Suppressor macrophage treated with lipopolysaccharide for 4 hours (primary cell): Measurements from ENCODE around the gene FSCN2.

Experiments
- DNase-seq: peaks from one replicate; pipeline ENCODE4 v3.0.0-alpha.2; 2020

FSCN2 gene

DNA sequence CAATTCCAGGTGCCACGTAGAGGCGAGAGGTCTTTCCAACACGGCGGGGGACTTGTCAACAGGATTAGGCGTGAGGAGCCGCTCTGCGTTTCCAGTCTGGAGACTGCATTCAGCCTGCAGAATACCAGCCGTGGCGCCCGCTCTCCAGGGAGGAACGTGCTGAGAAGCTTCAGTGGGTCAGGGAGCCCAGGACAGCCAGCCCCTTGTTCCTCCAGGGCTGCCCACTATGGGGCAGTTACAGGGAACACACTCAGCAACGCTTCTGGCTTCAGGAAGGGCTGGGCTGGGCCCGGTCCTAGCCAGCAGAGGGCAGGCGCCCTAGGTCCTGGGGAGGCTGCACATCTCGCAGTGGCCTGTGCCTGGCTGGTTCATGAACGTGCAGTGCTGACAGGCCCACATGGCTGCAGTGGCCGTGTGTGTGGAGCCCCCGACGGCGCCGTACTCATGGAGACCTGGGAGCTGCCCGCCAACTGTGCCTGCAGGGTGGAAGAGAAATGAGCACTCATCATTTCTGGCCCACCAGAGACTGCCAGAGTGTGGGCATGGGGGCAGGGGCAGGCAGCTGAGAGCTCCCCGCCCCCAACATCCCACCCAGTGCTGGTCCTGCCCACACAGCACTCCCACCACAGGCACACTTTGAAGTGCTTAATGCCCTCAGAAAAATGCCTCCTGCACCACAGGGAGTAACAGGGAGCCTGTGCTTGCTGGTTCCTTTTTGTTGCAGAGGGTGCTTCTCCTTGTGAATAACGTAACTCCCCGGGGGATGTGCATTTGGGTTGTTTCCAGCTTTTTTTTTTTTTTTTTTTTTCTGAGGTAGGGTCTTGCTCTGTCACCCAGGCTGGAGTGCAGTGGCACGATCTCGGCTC, 31.0 kb downstream of the FSCN2 start:
- no peak for DNase-seq

- DNase-seq, result peak; percentile 22
These were observed 33.3 kb downstream of the FSCN2 start for GRCh38 chr17:81561494-81561885.

DNA sequence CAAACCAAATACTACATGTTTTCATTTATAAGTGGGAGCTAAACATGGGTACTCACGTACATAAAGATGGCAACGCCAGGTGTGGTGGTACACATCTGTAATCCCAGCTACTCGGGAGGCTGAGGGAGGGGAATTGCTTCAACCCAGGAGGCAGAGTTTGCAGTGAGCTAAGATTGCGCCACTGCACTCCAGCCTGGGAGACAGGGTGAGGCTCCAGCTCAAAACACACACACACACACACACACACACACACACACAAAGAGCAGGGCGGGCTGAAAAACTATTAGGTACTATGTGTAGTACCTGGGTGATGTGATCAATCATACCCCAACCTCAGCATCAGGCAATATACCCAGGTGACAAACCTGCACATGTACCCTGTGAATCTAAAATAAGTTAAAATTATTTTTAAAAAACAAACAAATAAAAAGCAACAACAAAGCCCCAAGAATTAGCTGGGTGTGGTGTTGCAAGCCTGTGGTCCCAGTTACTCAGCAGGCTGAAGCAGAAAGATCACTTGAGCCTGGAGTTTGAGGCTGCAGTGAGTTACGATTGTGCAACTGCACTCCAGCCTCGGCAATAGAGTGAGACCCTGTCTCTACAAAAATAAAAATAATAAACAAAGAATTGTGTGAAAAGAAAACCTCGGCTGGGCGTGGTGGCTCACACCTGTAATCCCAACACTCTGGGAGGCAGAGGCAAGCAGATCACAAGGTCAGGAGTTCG, 35.8 kb downstream of the FSCN2 start:
- peak; percentile 49 for DNase-seq

DNA sequence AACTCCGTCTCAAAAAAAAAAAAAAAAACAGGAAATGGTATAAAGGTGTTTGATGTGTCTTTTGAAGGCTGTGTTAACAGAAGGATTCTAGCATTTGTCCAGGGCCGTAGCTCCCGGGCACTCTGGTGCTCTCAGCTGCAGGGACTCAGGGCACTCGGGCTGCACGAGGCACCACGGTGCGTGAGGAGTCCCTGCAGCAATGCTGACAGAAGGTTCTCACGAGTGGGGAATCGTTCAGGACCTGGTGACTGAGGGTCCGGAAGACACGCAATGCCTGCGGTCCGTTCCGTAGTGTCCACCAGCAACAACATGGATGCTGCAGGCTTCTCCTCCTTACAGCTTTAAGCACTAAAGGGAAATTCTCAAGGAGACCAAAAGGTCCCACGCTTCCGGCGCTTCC, 36.6 kb downstream of the FSCN2 start:
- DNase-seq, result no peak

- DNase-seq, result no peak
These were observed 37.1 kb downstream of the FSCN2 start for GRCh38 chr17:81565231-81565630.

- peak; percentile 12 for DNase-seq
These were observed 38.4 kb downstream of the FSCN2 start for GRCh38 chr17:81566461-81567126.

- no peak for DNase-seq
These were observed 39.0 kb downstream of the FSCN2 start for GRCh38 chr17:81567191-81567590.

- no peak for DNase-seq
These were observed 40.2 kb downstream of the FSCN2 start for GRCh38 chr17:81568416-81568815.

- DNase-seq, result no peak
These were observed 41.9 kb downstream of the FSCN2 start for GRCh38 chr17:81569986-81570514.

GRCh38 chr17:81570964-81571363, 42.8 kb downstream of the FSCN2 start:
- DNase-seq, result no peak

- DNase-seq, result no peak
These were observed 44.5 kb downstream of the FSCN2 start for GRCh38 chr17:81572563-81573168.

DNA sequence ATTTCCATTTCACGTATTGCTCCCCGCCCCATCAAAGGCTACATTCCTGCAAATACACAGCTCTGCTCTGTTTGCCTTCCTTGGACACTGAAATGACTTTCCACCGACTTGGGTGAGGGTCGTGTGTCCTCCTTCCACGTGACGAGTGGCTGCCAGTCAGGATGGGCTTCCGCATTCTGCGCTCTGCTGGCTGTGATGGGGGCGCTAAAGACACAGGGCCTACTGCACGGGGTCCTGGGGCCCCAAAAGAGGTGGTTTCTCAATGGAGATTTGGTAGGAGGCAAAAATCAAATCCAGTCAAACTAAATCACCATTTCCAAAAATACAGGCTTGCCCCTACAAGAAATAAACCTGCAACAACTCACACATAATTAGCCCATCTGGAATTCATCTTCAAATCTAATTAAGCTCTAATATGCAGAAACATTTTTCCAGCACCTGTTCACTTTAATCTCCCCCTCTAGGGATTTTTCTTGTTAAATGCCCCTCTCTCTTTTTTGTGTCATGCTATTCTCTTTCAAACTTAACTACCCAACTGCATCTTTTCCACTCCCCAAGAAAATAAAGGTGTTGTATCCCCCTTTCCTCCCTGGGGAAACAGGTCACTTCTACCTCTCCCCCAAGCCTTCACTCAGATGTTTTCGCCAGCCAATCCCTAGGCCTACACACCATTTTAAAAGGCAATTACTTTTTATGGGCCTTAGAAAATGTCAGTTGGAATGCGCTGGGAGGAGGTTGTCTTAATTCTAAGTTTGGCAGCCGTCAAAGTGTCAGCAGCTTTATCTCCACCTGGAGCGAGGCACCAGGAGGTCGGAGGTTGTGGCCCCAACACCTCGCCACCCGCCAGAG, 45.8 kb downstream of the FSCN2 start:
- no peak for DNase-seq

DNA sequence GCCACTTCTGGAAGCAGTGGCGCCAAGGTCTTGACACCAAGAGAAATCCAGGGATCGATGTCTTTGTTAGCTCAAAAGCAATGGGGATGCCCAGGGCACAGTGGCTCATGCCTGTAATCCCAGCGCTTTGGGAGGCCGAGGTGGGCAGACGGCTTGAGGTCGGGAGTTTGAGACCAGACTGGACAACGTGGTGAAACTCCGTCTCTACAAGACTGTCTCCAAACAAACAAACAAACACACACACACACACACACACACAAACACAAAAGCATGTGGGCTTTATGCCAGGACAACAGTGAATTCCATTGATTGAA, 46.4 kb downstream of the FSCN2 start:
- DNase-seq, result no peak

GRCh38 chr17:81575836-81576235, 47.7 kb downstream of the FSCN2 start:
- DNase-seq, result no peak

DNA sequence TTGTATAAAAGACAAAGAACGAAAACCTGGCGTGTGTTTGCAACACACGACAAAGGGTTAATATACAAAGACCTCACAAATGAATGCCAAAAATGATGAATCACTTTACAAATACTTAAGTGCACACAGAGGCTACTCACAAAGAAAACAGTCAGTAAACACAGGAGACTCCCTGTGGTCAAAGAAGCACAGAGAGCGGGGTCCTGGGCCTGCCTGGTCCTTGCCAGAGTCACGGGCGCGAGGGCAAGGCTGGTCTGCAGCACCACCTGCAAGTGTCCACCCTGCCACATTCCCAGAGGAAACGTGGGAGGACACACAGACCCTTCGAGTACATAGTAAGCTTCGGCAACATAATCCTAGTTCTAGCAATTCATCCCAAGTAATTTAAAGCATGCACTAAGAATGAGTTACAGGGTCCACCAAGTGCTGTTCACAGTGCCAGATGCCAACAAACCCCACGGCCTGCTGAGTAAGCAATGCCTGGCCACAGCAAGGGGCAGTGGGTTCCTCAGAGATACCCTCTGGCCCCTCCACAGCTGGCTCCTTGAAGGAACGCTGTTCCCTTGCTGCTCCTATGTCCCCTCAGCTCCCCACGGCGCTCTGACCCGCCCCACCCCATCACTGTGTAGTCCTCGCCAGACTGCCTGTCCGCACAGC, 48.6 kb downstream of the FSCN2 start:
- DNase-seq, result no peak

DNA sequence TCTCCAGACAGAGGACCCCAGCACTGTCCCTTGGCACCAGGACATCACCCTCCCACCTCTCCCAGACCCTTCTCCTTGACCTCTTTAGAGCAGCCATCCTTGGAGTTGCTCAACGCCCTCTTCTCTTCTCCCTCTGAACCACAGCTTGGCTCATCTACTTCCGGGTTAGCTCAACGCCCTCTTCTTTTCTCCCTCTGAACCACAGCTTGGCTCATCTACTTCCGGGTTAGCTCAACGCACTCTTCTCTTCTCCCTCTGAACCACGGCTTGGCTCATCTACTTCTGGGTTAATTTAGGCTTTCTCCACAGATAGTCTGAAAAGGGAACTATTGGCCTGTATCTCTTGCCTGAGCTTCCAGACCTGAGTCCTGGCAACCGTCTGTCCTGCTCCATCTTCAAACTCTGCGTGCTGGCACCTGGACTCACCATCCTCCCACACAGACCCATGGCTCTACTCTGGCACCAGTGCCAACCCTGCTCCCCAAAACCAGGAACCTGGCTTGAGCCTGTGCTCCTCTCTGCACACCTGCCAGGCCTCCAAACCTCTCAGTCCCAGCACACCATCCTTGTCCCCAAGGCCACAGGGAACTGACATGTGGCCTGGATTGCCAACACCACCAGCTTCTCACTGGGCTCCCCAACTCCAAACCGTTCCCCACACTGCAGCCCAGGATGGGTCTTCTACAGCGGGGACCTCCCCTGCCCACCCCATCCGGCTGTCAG, 49.3 kb downstream of the FSCN2 start:
- DNase-seq, result peak; percentile 61

DNA sequence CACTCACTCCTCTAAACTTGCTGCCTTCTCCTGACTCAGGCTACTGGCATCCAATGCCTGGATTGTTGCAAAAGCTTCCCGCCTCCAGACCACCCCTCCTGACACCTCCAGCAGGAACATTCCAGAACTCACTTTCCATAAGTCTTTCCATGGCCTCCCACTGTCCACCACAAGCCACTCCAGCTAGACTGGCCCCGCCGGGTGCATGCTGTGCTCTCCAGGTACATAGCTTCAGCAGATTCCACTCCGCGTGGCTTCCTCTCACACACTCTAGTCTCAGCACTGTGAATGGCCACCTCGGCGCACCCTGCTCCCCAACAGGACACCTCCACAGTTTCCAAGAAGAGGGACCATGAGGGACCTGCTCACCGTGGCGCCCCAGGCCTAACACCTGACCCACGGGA, 49.9 kb downstream of the FSCN2 start:
- DNase-seq, result no peak

GRCh38 chr17:81578561-81579225, 50.5 kb downstream of the FSCN2 start:
- DNase-seq, result no peak

DNA sequence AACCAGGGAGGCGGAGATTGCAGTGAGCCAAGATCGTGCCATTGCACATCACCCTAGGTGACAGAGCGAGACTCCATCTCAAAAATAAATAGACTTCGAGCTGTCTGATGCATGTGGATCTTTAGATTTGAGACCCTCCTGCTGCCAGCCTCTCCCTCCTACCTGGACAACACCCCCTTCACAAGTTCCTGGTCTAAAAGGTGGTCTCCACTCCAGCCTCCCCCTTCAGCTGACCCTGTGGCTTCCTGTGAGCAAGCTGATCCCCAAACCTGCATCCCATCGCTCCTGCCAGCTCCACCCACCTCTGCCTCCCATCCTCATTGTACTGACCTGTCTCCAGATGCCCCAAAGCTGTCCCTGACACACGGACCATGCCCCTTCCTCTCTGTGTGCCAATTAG, 51.1 kb downstream of the FSCN2 start:
- no peak for DNase-seq

DNA sequence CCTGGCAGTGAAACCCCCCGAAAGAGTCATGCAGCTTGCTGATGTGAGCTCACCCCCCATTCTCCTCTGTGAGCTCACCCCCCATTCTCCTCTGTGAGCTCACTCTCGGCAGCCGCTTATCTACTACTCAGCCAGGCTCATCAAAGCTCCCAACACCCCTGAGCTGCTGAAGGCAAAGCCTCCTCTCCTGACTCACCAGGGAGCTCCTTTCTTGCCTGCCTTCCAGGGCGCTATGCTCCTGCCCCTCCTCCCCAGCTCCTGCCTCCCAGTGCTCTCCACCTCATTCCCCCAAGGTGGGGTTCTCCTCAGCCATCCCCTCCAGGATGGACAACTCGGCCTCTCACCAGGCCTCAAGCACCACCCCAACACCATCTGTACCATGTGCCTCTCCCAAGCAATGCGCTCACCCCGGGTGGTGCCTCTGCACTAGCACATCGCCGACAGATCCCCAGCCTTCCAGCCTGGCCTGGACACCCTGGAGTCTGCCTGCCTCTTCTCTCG, 51.7 kb downstream of the FSCN2 start:
- DNase-seq, result no peak
